SU-DHL-6 (cell line): ENCODE data around the gene USP8.

ENCODE experiments used
- EZH2phosphoT487 ChIP-seq: fragments of 200-600 bp; sonication (generic), shearing (Covaris generic); conservative IDR thresholded peaks from 2 replicates; pipeline ENCODE4 v1.6.1; 2018; ENCODE audit warnings: mild to moderate bottlenecking, antibody characterized with exemption, low read length, moderate library complexity, mixed read lengths
- TF ChIP-seq, protein P1 (sequence below): fragments of 200-600 bp; sonication (generic); IDR thresholded peaks from one replicate; pipeline ENCODE4 v1.5.1; 2017; ENCODE audit warnings: antibody characterized with exemption, mild to moderate bottlenecking, low read length, moderate library complexity; ENCODE audit not compliant: insufficient read depth, poor library complexity, severe bottlenecking

DNA sequence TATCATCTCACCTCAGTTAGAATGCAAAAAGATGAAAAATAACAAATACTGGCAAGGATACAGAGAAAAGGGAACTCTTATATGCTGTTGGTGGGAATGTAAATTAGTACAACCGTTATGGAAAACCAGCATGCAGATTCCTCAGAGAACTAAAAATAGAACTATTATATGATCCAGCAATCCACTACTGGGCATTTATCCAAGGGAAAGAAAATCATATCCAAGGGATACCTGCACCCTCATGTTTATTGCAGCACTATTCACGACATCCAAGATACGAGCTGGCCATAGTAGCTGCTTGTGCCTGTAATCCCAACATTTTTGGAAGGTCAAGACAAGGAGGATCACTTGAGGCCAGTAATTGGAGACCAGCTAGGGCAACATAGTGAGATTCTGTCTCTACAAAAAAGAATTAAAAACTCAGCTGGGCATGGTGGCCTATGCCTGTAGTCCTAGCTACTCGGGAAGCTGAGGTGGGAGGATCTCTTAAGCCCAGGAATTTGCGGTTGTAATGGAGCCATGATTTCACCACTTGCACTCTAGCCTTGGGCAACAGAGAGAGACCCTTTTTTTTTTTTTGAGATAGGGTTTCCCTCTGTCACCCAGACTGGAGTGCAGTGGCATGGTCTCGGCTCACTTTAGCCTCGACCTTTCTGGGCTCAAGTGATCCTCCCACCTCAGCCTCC, 95.7 kb downstream of the USP8 start:
- TF ChIP-seq, protein P1, sequence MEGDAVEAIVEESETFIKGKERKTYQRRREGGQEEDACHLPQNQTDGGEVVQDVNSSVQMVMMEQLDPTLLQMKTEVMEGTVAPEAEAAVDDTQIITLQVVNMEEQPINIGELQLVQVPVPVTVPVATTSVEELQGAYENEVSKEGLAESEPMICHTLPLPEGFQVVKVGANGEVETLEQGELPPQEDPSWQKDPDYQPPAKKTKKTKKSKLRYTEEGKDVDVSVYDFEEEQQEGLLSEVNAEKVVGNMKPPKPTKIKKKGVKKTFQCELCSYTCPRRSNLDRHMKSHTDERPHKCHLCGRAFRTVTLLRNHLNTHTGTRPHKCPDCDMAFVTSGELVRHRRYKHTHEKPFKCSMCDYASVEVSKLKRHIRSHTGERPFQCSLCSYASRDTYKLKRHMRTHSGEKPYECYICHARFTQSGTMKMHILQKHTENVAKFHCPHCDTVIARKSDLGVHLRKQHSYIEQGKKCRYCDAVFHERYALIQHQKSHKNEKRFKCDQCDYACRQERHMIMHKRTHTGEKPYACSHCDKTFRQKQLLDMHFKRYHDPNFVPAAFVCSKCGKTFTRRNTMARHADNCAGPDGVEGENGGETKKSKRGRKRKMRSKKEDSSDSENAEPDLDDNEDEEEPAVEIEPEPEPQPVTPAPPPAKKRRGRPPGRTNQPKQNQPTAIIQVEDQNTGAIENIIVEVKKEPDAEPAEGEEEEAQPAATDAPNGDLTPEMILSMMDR: no peak
- TF ChIP-seq EZH2phosphoT487: no peak
